GM21447 (cell line): ENCODE measurements around the gene IRS2.
"Not testable (repeated sequence)": the region's sequence is repeated elsewhere in the genome, so short reads cannot be mapped to it uniquely, and the experiment has no call there.

Experiments
- ATAC-seq: cut with Tn5 transposase; IDR thresholded peaks from one replicate; pipeline ENCODE4 v1.9.1; 2021; ENCODE audit not compliant: unreplicated experiment

The IRS2 gene

GRCh38 chr13:109735436-109735966 lies 50.9 kb downstream of the IRS2 start:
- no peak for ATAC-seq

DNA sequence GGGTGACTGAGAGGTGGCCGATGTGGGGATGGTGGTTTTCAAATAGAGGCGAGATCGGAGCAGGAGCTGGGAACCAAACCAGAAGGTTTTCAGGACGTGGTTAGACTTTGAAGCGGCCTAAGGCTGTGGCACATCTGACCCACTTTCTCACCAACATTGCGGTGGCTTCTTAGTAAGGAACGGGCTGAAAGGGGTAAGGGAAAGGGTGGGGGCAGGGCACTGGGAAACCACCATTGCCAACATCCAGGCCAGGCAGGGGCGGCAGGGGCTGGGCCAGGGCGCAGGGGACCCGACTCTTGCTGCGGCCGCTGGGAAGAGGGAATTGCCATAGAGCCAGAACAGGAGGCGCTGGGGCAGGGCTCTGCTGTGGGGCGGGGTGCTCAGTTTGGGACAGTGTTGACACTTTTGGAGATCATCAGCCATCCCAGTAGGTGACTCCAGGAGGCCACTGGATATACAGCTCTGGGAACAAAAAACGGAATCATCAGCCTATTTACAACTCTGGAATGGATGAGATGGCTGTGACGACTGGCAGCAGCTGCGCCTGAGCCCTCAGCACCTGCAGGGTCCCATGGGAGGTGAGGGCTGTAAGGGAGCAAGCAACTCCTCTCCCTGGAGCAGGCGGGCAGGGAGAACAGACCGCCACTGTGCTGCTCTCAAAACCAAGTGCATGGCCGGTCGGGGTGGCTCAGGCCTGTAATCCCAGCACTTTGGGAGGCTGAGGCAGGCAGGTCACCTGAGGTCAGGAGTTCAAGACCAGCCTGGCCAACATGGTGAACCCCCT lies 52.2 kb downstream of the IRS2 start:
- no peak for ATAC-seq

DNA sequence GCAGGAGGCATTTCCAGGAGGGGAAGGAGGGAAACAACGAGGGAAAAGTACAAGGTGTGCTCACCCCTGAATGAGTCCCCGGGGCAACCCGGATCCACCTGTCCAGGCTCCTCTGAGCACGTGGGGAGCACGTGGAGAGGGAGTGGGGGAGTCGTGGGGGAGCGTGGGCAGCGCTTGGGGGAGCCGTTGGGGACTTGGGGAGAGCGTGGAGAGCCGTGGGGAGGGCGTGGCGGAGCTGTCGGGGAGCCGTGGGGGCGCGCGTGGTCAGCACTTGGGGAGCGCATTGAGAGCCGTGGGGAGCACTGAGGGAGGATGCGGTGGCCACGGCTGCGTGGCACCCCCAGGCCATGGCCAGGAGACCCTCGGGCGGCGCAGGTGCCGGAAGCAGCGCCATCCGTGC lies 52.8 kb downstream of the IRS2 start:
- no peak for ATAC-seq

DNA sequence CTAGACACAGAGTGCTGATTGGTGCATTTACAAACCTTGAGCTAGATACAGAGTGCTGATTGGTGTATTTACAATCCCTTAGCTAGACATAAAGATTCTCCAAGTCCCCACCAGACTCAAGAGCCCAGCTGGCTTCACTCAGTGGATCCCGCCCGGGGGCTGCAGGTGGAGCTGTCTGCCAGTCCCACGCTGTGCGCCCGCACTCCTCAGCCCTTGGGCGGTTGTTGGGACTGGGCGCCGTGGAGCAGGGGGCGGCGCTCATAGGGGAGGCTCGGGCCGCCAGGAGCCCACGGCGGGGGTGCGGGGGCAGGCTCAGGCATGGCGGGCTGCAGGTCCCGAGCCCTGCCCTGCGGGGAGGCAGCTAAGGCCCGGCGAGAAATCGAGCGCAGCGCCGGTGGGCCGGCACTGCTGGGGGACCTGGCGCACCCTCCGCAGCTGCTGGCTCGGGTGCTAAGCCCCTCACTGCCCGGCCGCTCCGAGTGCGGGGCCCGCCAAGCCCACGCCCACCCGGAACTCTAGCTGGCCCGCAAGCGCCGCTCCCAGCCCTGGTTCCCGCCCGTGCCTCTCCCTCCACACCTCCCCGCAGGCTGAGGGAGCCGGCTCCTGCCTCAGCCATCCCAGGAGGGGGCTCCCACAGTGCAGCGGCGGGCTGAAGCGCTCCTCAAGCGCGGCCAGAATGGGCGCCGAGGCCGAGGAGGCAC lies 53.8 kb downstream of the IRS2 start:
- ATAC-seq: not testable (repeated sequence)

DNA sequence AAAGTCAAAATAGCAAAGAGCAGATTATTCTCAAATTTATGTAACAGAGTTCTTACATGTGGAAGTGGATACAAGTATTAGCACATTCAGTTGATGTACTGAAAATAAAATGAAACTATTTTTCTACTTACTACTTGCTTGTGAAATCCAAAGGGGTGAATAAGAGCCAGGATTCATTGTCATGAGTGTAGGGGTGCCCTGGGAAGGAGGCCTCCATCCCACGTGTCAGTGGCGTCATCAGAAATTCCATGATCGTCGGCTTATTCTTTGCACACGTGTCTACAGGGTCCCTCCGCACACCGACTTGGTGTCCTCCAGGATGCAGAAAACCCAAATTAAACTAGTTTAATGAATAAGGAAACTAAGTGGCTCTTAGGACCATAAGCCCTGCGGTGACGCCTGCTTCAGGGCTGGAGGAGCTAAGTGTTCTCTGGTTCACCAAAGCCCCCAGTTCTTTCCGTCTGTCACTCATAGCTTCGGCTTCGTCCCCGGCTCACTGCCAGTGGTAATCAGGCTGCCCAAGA lies 55.5 kb downstream of the IRS2 start:
- ATAC-seq: no peak

DNA sequence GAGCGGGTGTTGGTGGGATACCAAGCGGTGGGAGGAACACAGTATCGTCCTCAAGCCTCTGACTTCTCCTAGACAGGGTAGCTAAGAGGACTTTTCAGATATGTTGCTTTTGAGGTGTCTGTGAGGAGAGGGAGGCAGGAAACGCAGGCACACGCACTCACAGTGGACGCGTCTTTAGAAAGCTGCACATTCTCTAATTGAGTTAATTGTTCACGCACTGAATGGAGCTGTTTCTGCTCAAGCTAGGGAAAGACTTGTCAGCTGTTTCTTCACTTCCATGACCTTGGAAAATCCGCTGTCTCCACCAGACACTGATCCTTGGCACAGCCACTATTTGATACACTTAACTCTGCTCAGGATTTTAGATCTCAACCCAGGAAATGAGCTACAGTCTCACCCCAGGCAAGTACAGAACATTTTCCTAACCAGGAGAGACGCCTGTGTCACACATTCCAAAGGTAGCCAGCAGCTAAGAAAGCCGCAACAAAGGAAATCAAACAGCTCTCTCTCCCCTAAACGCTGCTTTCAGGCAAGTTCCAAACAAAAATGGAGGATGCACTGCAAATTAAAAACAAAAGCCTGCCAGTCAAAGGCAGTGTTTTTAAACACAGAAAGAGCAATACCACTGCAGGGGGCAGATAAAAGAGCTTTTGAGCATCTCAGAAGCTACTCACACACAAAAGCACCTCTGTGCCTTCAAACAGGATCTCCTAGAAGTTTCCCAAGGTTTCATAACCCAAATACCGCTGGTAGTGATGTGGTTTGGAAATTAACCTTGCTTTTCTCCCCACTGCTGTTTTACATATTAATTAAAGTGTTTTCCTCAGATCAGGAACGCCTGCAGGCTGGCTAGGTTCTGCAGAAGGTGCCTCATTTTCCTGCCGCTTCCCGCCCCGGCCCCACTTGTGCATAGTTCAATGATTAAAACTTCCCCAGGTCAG lies 57.3 kb downstream of the IRS2 start:
- ATAC-seq: no peak

DNA sequence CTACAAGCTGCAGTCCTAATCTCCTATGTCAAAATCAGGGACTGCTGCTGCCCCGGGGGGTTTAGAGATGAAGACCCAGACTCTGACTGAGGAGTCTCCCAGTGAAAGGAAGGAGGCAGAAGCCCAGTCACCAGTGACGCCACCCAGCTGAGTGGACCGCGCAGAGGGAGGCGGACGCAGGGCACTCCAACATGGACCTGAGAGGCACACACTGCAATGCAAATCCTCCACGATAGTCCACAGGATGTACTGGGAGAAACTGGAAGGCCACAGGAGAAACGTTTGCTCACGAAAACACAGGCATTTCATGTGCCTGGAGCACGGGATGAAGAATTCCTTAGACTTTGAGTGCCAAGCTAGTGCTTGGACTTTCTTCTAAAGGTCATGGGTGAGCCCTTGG lies 58.3 kb downstream of the IRS2 start:
- ATAC-seq: no peak

DNA sequence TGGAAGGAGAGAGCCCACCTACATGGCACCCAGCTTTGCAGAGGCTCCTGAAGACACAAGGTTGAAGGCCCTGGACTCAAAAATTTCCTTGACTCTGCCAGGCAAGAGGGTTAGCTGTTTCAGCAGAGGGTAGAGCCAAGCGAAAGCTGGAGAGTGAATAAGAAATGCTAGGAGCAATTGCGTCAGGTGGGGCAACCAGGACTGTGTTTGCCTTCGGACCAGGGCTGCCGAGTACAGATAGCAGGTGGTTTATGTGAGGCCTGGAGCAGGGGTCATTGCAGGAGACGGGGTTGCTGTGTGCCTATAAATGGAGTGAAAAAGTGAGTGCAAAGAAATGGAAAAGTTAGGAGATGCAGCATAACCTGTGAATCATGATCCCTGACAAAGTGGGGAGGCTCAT lies 59.1 kb downstream of the IRS2 start:
- ATAC-seq: no peak

GRCh38 chr13:109725995-109726637 lies 60.3 kb downstream of the IRS2 start:
- ATAC-seq: no peak

DNA sequence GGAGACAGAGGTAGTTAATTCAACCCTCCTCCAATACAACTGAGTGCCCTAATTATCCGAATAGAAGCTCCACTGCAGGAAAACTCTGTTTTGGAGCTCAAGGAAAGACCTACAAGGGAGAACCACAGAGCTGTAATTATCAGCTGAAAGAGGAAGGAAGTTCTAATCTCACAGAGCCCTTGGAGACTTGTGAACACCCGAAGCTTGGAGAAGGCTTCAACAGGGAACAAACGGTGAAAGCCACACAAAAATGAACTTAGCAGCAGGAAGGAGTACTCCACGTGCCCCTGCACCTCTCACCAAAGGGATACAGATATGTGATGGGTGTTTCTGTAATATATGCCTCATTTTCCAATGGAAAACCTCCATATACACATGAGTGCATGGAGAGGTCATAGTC lies 61.1 kb downstream of the IRS2 start:
- ATAC-seq: no peak

- no peak for ATAC-seq
These were observed 61.8 kb downstream of the IRS2 start for GRCh38 chr13:109724603-109725002.

GRCh38 chr13:109723046-109723445 lies 63.3 kb downstream of the IRS2 start:
- no peak for ATAC-seq

DNA sequence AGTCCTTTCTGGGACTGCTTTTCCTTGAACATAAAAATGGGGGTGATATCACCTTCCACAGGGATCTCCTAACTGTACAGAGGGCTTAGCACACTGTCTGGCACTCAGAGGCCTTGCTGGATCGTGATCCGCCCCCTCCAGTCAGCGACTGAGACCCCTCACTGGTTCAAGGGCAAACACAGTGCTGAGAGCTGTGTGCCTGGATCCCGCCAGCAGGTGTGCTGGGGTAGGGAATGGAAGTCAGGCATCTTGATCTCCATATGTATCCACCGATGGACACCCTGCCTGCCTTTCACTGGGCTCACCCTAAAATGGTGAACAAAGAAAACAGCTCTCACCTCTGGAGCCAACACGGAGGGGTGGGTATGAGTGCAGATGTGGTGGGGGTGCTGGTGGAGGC lies 64.3 kb downstream of the IRS2 start:
- no peak for ATAC-seq

- no peak for ATAC-seq
These were observed 65.6 kb downstream of the IRS2 start for GRCh38 chr13:109720758-109721184.

DNA sequence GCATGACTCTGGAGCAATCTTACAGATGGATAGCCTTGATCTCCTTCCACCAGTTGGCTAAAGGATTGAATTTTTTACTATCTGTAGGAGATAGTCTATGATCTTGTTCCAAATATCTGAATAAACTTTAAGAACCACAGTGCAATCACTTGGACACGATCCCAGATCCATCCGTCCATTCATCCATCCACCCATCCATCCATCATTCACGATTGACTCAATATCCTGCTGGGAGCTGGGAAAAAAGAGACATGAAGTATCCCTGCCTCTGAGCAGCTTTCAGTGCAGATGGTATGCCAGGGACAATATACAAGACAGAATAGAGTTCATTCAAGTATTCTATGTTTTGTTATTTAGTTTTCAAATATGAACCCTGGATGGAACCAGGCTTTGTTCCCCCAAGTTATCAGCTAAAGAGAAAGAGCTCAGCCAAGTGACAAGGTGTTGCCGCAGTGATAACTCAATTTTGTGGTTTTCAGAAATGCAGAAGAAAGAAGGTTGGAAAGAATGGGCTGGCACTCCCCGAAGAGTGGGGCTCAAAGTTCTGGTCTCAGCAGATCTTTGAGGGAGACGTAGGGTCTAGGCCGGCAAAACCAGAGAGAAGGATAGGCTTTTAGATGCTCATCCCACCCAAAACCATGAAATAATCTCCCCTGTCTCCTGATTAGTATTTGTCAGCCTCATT lies 66.3 kb downstream of the IRS2 start:
- no peak for ATAC-seq

- no peak for ATAC-seq
These were observed 67.7 kb downstream of the IRS2 start for GRCh38 chr13:109718726-109719125.

GRCh38 chr13:109717686-109718085 lies 68.7 kb downstream of the IRS2 start:
- no peak for ATAC-seq

DNA sequence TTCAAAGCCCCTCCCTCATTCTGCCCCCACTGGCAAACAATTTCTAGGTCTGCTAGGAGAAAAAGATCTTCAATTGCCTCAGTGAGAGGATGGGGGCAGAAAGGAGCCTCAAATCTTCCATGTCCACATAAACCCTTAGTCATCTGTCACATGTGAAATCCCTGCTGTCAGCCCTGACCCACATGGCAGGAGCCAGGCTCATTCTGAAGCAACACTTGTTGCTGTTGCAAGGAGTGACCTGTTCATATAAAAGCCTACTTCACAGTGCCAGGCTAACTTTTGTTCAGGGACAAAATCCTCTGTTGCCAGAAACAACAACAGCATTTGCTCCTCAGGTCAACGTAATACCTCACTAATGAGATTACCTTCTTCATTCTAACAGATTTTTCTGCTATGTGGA lies 70.5 kb downstream of the IRS2 start:
- no peak for ATAC-seq

- no peak for ATAC-seq
These were observed 72.7 kb downstream of the IRS2 start for GRCh38 chr13:109713681-109714080.
